HG02884 (cell line): Measurements from ENCODE around the gene GAB4.
"Not testable (repeated sequence)": the region's sequence is repeated elsewhere in the genome, so short reads cannot be mapped to it uniquely, and the experiment has no call there.

Experiments used
- ATAC-seq: cut with Tn5 transposase; IDR thresholded peaks from one replicate; pipeline ENCODE4 v1.9.1; 2021; ENCODE audit warnings: mild to moderate bottlenecking, moderate library complexity; ENCODE audit not compliant: unreplicated experiment

Gene GAB4

GRCh38 chr22:16914911-16915310 lies 93.1 kb downstream of the GAB4 start:
- ATAC-seq, result not testable (repeated sequence)

GRCh38 chr22:16914006-16914405 lies 94.0 kb downstream of the GAB4 start:
- no peak for ATAC-seq

- no peak for ATAC-seq
These were observed 95.7 kb downstream of the GAB4 start for GRCh38 chr22:16912281-16912680.
